ENCODE results near the gene BNIP2.
"Not testable (repeated sequence)": the region's sequence is repeated elsewhere in the genome, so short reads cannot be mapped to it uniquely, and the experiment has no call there.

BNIP2 gene, protein sequence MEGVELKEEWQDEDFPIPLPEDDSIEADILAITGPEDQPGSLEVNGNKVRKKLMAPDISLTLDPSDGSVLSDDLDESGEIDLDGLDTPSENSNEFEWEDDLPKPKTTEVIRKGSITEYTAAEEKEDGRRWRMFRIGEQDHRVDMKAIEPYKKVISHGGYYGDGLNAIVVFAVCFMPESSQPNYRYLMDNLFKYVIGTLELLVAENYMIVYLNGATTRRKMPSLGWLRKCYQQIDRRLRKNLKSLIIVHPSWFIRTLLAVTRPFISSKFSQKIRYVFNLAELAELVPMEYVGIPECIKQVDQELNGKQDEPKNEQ

DNA sequence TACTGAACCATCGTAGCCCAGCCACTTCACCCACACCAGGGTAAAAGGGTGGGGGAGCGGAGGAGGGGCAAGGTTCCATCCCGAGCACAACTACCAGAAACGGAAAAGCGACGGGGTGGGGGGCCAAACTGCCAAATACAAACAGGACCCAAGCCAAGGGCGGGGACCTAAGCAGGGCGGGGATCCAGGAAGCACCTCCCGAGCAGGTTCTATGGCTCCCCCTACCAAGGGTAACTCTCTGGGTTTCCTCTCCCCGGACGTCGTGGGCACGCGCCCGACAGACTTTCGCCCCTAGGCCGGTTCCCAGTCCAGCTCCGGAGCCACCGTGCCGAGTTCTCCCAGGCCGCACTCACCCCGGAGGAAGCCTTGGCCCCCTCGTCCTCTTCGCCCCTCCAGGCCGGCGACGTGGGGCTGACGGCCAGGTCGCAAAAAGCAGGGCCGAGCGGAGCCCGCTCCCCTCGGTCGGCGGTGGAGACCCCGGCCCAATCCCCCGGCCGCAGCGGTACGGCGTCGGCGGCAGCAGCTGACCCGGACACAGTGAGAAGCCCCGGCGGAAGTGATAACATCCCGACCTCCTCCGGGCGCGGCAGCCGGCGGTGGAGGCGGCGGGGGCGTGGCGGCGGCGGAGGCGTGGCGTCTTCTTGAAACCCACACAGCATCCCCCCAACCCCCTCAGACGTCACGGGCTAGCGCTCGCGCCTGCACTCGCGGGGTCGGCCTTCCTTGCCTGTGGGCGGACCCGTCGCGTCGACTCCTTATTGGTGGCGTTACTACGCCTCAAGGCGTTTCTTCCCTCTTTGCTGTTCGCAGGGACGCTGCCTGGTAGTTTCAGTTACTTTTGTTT lies at the start of gene BNIP2:
BNIP2 (minus strand) TSS at position 539 of the 844 bp plus-strand sequence. CDS start 6,863 bp downstream, outside the sequence.
- FAIRE-seq (peak; percentile 98), DNase-seq (ENCODE audit: low spot score) (peak; percentile 99)

DNA sequence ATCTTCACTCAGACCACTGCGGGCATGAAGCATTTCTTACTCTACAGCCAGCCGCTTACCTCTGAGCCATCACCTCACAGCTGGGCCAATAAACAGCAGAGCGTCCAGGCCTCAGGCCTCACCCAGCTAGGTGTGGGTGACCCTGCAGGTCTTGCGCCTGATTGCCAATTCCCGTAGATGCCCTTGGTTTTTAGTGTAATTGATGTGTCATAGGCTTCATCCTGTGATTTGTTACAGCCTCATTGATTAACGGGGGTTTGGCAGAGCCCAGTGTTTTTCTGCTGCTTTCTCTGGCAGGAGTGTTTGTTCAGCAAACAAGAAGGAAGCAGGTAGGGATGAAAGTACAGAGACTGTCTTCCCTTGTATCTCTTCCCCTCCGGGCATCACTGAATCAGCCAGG lies 49.6 kb upstream of the BNIP2 start:
- DNase-seq (ENCODE audit: low spot score) (no peak), FAIRE-seq (no peak)

DNA sequence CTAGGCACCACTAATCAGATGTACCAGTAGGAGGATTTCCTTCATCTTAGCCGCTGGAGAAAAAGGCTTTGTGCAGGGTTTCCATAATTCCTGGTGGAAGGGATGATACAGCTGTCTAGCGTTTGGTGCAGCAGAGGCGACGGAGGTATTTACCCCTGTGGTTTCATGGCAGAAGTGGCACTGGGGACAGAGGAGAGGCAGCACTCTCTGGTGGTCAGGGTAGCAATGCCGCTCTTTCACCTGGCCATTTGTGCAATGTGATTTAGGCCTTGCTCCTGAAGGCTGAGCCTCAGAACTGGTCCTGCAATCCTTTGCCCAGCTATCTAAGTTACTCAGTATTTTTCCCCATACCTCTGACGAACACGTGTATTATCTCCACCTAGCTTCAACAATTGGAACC lies 47.1 kb upstream of the BNIP2 start:
- no peak for FAIRE-seq
- no peak for DNase-seq (ENCODE audit: low spot score)

DNA sequence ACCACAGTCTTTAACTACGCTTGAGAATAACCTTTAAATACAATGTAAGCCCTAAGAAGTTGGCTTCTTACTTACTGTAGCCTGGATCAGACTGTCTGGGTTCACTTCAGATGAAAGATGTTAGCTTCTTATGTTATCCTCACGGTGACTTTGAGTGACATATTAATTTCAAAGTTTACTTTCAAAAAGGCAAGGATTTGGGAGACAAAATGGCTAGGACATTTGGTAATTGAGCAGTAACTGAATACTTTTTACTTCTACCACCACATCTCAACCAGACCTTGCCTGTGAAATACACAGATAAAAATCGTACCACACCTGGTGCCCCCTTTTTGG lies 36.0 kb upstream of the BNIP2 start:
- FAIRE-seq: peak; percentile 78
- no peak for DNase-seq (ENCODE audit: low spot score)

DNA sequence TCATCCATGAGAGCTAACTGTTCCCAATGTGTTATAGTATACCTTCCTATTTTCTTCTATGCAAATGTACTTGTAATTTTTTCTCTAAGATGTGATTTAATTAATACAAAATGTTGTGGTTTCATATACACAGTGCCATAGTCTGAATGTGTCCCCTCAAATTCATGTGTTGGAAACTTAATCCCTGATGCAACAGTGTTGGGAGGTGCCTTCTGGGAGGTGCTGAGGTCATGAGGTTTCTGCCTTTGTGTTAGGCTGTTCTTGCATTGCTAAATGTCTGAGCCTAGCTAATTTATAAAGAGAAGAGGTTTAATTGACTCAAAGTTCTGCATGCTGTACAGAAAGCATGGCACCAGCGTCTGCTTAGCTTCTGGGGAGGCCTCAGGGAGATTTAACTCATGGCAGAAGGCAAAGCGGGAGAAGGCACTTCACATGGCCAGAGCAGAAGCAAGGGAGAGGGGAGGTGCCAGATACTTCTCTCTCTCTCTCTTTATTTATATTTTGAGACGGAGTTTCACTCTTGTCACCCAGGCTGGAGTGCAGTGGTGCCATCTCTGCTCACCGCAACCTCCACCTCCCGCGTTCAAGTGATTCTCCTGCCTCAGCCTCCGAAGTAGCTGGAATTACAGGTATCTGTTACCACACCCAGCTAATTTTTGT lies 34.7 kb upstream of the BNIP2 start:
- DNase-seq (ENCODE audit: low spot score) (no peak), FAIRE-seq (peak; percentile 68)

DNA sequence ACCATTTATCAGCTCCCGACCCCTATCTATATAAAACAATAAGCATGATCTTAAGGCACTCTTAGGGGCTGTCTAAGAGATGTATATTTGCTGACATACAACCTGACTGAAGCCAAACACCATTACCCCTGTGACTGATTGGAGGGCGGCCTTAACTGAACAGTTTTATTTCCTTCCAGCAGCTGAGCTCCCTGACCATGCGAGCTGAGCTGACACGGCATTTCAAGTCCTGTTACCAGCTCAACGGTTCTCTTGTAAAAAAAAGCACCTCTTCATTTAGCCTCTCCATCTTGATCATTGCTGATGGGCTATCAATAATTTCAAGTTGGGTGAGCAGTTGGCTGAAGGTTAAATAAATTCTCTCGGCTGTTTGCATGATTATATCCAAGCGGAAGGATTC lies 33.4 kb upstream of the BNIP2 start:
- DNase-seq (ENCODE audit: low spot score) (no peak), FAIRE-seq (no peak)

DNA sequence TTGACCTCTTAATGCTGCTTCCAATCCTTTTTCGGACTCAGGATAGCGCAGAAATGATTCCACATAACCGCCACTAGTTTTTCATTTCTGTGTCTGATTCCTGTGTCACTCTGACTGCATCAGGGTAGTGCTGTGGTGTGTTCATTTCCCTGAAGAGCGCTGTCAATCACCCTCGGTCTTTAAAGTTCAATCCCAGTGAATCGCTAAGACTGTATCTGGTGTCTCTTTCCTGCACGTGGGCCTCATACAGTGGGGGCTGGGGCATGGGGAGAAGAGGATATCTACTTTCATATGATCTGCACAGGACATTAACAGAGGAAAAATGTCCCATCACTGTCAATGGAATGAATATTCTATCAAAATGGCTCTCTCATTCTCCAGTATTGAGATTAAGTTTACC lies 32.9 kb upstream of the BNIP2 start:
- no peak for DNase-seq (ENCODE audit: low spot score)
- FAIRE-seq: peak; percentile 53

DNA sequence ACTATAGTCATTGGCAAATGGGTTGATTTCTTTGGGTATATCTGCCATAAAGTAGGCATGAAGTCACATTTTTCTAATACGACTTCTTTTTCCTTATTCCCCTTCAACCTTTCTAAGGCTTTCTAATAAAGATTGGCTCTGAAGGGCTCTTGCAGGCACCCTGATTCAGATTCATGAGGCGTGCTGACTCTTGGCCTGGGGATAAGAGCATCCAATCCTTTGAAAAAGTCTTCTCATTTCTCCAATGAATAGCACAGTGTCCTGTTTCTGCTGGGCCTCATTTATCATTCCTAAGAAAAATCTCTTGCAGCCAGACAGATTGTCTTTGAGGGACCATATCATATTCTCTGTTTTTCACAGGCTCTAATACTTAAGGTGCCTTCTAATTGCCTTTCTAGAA lies 32.3 kb upstream of the BNIP2 start:
- FAIRE-seq (no peak), DNase-seq (ENCODE audit: low spot score) (no peak)

DNA sequence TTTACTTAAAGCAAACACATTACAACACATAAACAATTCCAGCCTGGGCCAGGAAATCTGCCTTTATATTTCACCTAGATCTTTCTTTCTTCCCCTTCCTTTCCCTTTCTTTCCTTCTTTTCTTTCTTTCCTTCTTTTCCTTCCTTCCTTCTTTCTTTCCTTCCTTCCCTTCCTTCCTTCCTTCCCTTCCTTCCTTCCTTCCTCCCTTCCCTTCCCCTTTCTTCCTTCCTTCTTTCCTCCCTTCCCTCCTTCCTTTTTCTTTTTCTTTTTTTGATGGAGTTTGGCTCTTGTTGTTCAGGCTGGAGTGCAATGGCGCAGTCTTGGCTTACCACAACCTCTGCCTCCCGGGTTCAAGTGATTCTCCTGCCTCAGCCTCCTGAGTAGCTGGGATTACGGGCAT lies 24.1 kb upstream of the BNIP2 start:
- FAIRE-seq: no peak
- DNase-seq (ENCODE audit: low spot score): no peak

DNA sequence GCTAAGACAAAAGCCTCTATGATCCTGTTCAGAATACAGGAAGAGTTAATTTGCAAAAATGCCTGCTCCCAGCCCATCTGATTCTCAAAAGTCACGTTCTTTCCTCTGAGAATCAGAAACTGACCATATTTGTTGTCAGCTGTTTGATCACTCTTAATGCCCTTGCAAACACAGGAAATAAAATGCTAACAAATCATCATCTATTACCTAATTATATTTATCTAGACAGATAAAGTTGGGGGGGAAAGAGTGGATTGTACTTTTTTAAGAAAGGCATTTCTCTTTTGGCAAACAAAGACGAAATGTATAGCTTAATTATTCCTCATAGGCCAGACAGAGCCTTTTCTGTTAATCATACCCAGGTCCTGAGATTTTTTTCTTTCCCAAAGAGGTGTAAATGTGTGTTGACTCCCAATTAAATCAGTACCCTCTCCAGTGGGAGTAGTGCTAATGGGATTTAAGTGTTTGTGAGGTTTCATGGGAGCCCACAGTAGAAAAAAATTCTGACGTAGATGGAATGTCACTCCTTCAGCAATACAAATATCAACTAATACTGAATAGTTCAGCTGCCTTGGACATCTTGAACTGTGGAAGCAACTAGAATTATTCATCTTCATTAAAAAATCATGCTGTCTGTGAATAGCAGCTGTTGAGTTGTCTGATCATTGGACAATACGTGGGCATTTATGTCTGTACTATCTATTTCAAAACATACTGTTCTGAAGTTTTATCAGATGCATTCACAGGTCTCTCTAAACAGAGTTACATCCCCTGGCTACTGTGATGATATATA lies 22.5 kb upstream of the BNIP2 start:
- FAIRE-seq (no peak), DNase-seq (ENCODE audit: low spot score) (no peak)

DNA sequence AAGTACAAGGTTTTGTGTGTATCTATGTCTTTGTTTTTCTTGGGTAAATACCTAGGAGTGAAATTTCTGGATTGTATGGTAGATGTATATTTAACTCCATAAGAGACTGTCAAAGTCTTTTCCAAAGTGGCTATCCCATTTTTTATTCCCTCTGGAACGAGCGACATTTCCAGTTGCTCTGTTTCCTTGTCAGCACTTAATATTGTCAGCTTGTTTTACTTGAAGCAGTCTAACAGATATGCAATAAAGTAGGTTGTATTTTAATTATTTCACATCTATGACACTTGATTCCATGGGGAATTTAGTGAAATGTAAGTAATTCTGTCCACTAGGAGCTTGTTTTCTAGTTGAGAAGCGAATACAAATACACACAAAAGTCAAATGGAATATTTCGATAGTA lies 18.5 kb upstream of the BNIP2 start:
- DNase-seq (ENCODE audit: low spot score) (no peak), FAIRE-seq (no peak)

DNA sequence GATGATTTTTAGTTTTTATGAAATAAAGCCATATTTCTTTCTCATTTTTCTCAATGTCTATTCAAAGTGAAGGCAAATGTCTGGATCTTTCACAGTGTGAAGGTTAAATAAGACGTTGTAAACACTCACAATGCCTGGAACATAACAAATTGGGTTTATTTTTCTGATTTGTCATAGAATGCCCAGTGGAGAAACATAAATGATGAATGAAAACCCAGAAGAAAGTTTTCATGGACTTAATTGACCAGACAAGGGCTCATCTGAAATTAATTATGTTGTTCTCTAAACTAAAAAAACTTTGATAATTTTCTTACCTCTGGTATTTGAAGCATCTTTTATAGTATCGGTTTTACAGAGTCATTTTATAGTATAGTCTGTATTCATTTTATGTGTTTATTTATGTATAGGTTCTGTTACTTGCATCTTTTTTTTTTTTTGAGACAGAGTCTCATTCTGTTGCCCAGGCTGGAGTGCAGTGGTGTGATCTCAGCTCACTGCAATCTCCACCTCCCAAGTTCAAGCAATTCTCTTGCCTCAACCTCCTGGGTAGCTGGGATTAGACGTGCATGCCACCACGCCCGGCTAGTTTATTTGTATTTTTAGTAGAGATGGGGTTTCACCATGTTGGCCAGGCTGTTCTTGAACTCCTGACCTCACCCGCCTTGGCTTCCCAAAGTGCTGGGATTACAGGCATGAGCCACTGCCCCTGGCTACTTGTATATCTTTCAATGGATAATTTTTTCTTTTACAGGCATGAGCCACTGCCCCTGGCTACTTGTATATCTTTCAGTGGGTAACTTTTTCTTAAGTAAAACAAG lies 15.1 kb upstream of the BNIP2 start:
- peak; percentile 23 for FAIRE-seq
- DNase-seq (ENCODE audit: low spot score): no peak

DNA sequence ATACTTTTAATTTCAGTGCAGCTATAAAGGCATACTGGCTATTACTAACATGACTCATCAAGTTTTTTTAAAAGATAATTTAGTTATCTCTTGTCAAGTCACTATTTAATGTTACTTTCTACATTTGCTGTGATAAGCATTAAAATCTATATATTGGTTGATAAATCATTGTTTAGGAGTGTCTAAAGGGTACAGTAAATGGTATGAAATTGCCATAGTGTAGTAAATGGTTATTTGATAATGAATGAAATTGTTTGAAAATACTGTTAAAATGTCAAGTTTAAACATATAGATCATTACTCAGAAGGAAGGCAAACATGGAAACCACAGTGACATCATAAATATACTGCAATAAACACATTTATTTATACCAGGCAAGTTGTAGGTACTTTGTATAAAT lies 13.2 kb upstream of the BNIP2 start:
- FAIRE-seq: no peak
- DNase-seq (ENCODE audit: low spot score): no peak

DNA sequence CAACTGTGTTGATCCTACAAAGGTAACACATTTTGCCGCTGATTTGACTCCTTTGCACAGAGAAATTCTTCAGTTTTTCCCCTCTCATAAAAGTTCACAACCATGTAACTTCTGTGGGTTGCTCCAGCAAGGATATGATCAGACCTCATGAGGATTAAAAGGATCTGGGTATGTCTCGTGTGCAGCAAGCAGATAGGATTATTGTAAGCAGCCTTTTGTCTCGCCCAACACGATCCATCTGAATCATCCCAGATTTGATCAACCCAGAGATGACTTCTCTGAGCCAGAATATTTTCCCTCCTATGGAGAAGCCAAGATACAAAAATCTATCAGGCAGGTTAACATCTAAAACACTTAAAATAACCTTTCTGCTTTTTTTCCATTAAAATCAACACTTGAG lies 12.8 kb upstream of the BNIP2 start:
- DNase-seq (ENCODE audit: low spot score): no peak
- FAIRE-seq: no peak

DNA sequence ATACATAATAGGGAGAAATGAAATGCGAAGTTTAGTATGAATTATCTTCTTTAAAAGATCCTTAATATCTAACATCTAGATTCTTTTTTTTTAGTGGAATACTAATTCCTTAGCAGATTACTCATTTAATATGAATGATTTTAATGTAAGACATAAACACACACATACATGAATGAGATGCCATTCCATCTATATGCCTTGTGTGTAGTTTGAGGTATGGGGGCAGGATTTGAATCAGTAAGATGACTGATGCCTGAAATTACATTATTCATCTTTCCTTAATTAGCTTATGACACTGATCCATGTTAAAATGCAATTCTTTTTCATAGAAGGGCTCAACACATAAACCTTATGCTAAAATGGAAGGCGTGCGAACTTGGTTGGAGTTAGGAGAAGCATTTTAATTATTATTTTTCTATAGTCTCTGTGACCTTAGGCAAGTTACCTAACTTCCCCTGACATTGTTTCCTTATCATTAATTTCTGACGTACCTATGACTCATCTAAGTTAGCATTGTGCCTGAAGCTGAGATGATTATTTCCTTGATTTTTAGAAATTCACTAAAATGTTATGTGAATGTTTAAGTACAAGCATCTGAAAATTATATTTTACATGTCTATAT lies 10.8 kb upstream of the BNIP2 start:
- no peak for DNase-seq (ENCODE audit: low spot score)
- no peak for FAIRE-seq

DNA sequence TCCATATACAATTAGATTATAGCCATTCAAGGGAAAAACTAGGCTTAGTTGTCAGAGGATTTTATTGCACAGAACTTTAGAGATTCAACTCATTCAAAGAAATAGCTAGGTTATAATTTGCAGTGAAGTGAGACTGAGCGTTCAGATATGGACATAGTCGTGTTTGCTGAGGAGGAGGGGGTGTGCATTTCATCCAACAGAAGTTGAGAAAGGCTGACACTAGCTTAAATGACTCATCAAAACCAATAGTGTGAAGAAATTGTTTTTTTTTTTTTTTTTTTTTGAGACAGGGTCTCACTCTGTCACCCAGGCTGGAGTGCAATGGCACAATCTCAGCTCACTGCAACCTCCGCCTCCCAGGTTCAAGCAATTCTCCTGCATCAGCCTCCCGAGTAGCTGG lies 8.9 kb upstream of the BNIP2 start:
- DNase-seq (ENCODE audit: low spot score); FAIRE-seq: not testable (repeated sequence)

DNA sequence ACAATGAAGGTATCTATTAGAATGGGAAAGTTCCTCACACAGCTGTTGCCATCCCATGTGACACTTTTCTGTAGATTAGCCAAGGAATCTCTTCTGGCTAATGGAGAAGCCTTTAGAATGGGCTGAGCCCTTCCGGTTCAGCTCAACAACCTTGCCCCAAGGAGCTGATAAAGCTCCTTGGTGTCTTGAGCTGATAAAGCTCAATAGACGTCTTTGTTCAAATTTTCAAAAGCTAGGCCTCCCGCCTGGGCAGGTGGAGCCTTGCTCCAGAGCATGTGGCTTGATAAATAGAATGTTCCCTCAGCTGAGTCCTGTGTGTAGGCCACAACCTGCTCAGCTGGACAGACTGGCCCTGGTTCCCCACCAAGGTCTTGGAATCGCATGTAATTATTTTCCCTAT lies 7.2 kb upstream of the BNIP2 start:
- FAIRE-seq (no peak), DNase-seq (ENCODE audit: low spot score) (no peak)

DNA sequence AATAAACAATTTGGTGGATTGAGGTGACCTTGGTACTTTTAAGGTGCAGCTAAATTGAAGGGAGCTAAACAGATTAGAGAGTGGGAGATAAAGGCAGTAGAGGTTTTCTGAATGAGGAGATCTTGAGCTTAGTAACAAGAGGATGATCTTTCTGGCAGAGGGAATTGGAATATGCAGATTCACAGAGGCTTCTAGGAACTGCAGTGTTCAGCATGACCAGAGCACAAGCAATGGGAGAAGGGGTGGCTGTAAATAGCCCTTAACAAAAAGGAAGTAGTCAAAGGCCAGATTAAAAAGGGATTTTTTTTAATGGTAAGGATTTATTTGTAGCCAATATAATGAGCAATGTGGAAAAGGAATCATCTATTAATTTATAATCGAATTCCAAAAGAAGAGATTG lies 5.7 kb upstream of the BNIP2 start:
- DNase-seq (ENCODE audit: low spot score) (no peak), FAIRE-seq (no peak)

DNA sequence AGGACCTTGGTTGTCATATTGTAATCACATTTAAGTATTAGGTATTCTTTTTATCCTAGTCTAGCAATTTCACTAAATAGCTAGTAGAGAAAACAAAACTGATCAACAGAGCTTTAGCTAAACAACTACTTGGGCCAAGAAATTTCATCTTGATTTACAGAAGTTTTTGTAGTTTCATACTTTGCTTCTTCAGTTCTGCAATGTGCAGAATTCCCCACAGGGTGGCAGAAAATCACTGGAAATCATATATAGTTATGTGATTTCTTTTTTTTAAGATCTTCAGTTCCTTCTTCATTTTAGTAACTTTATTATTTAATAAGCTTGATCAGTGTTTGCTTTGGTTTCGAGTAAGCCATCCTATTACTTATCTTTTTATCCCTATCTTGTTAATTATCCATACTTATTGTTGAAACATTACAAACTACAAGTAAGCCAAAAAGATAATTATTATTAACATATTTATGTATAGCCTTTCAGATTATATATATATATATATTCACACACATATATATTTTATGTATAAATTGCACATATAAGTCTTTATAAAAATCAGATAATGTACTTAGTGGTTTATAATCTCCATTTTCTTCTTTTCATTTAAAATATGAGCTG lies 2.2 kb upstream of the BNIP2 start:
- DNase-seq (ENCODE audit: low spot score) (peak; percentile 26), FAIRE-seq (no peak)
